Activated T-cell treated with anti-CD3 and anti-CD28 coated beads for 48 hours (primary cell): ENCODE results near the gene FAM135A.
A peak's percentile ranks its signal among the peaks of the same experiment; 100 is the strongest.
"Not testable (repeated sequence)": the region's sequence is repeated elsewhere in the genome, so short reads cannot be mapped to it uniquely, and the experiment has no call there.

Experiments used
- DNase-seq: peaks from one replicate; pipeline ENCODE4 v3.0.0-alpha.2; 2020; ENCODE audit warnings: low read depth

The FAM135A gene

DNA sequence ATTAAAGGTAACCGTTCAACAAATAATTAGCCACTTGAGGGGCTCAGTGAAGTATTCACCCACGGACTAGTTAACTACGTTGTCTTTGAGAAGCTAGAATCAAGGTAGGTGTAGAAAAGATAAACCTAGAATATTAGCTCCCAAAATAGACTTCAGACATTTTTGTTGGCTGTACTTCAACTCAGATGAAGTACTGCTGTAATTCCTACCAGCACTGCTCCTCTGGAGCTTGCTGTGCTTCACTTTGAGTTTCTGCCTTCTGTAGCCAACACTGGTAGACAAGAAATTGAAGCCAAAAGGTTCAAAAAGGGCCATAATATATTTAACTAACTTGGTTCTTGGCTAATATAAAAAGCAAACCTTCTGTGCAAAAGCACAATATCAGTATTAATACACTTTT, 134.6 kb downstream of the FAM135A start:
- no peak for DNase-seq

DNA sequence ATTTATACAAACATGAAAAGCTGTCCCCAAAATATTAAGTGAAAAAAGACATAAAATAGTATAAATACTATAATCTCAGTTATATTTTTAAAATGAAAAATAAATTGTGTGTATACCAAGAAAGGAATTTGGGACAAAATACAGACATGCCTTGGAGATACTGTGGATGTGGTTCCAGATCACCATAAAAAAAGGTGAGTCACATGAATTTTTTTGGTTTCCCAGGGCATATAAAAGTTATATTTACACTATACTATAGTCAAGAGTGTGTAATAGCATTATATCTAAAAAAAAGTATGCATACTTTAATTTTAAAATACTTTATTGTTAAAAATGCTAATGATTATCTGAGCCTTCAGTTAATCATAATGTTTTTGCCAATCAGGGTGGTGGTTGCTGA, 136.0 kb downstream of the FAM135A start:
- DNase-seq: no peak

DNA sequence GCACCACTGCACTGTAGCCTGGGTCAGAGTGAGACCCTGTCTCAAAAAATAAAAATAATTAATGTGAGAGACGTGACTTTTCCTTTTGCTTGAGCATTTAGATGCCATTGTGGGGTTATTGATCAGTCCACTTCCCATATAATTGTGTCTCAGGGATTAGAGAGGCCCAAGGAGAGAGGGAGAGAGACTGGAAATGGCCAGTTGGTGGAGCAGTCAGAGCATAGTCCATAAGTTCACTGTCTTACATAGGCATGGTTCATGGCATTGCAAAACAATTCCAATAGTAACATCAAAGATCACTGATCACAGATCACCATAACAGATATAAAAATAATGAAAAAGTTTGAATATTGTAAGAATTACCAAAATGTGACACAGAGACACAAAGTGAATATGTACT, 138.3 kb downstream of the FAM135A start:
- no peak for DNase-seq

DNA sequence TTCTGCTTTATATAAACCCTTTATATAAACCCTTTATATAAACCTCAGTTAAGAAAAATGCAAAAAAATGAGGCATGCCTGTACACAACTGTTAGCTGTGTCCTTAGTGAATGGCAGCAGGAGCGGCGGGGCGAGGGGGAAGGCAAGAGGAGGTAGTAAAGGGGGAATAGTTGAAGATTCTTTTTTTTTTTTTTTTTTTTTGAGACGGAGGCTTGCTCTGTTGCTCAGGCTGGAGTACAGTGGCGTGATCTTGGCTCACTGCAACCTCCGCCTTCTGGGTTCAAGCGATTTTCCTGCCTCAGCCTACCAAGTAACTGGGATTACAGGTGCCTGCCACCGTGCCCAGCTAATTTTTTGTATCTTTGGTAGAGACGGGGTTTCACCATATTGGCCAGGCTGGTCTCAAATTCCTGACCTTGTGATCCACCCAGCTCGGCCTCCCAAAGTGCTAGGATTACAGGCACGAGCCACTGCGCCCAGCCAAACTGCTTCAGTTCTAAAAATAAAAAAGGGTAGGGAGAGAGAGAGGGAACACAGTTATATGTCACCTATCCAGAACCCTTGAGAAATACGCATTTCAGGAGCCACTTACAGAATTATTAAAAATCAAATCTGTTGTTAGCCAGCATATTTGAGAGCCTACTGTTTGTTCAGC, 139.1 kb downstream of the FAM135A start:
- DNase-seq: not testable (repeated sequence)

DNA sequence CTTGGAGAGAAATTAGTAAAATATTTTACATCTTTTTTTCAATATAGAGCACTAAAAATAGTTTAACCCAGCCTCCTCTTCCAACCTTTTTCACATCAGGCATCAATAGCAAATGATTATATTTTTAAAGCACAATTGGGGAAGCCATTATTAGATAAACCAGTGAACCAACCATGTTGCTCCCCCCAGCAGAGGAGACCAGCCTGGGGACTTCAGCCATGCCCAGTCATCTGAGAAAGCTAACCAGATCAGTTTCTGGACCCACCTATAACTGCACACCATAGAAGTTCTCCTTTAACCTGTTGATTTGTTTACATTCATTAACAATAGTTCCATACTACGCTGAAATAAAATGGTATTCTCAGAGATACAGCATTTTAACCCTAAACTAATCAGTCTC, 139.7 kb downstream of the FAM135A start:
- no peak for DNase-seq

DNA sequence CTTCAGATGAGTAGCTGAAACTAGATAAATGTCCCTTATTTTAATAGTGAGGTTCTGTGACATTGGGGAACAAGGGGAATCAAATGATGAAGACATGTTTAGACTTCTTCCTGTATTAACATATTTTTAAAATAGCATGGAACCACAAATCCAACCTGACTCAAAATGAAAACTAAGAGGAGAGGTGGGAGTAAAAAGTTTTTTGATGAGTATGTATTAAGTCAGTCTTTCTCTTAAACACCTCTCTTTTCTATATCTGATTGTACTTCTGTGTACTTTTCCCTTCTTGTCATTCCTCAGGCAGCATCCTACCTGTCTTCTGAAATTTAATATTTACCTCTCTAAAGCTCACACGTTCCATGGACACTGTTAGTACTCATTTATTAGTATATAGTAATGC, 144.7 kb downstream of the FAM135A start:
- DNase-seq: no peak

DNA sequence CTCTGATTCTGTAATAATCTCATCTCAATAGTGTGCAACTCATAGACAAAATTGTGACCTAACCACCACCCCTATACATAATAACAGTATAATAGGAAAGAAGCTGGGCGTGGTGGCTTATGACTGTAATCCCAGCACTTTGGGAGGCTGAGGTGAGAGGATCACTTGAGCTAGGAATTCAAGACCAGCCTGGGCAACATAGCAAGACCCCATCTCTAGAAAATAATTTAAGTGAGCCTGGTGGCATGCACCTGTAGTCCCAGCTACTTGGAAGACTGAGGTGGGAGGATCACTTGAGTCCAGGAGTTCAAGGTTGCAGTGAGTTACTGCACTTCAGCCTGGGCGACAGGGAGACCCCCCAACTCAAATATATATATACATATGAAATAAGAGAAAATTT, 149.1 kb downstream of the FAM135A start:
- DNase-seq: not testable (repeated sequence)

- DNase-seq: no peak
These were observed 150.2 kb downstream of the FAM135A start for GRCh38 chr6:70563530-70563929.

- peak; percentile 91 for DNase-seq
These were observed 153.6 kb downstream of the FAM135A start, which contains the start of gene SDHAF4 for GRCh38 chr6:70566751-70567382. SDHAF4 (plus strand) TSS chr6:70566930; CDS start chr6:70566941, 11 bp downstream.

- no peak for DNase-seq
These were observed 161.3 kb downstream of the FAM135A start for GRCh38 chr6:70574643-70575042.

DNA sequence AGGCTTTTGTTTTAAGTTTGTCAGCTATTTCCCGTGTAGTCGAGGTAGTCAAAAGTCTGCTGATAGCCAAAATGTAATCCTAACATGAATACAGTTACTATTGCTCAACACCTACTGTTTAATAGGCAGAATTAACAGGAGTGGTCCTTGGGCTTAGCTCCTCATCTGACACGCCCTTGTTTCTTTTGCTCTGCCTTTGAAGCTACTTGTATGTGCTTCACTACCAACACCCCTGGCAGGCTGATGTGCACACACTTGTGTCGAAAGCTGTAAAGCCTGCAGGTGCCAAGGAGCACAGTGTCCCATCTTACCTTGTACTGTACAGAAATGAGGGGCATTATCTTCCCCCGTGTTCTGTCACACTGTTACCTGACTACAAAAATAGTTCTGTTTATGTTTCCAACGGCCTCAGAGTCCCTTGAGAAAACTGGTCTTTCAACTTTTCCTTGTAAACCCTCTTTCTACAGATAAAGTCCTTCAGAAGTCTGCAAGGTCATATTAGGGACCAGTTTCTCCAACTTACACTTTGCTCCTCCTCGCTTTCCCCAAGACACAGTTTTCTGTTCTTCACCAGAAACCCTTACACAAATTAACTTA, 162.7 kb downstream of the FAM135A start:
- no peak for DNase-seq

DNA sequence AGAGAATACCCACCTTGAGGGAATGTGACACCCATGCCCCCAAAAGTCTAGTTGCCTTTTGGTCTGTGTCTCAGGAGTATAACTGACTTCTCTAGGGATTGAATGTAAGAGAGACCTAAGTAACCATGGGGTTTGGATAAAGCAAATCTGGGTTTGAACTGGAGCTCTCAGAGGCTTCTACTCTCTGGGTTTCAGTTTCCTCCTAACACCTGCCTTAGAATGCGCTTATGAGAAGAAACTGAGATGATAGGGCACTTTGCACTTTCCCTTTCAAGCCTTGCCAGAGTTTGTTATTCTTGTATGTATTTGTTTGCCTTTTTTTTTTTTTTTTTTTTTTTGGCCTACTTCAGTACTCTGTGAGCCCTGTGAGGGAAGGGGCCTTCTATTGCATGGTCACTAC, 172.8 kb downstream of the FAM135A start:
- no peak for DNase-seq

DNA sequence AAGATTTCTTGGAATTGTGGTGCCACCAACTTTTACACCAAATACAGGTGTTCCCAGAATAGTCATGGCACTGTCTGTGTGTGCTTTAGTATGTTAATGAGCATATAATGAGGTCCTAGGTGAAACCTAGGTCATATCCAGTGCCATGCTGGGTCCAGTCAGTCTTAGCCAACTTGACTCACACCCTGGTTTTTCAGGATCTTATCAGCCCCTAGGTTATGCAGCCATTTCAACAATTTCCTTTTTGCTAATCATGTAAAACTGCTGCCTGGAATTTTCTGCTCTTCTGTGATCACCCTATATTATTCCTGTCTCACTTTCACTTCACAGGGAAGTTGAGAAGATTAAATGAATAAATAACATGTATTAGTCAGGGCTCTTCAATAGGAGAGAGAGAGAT, 177.1 kb downstream of the FAM135A start:
- DNase-seq: no peak

DNA sequence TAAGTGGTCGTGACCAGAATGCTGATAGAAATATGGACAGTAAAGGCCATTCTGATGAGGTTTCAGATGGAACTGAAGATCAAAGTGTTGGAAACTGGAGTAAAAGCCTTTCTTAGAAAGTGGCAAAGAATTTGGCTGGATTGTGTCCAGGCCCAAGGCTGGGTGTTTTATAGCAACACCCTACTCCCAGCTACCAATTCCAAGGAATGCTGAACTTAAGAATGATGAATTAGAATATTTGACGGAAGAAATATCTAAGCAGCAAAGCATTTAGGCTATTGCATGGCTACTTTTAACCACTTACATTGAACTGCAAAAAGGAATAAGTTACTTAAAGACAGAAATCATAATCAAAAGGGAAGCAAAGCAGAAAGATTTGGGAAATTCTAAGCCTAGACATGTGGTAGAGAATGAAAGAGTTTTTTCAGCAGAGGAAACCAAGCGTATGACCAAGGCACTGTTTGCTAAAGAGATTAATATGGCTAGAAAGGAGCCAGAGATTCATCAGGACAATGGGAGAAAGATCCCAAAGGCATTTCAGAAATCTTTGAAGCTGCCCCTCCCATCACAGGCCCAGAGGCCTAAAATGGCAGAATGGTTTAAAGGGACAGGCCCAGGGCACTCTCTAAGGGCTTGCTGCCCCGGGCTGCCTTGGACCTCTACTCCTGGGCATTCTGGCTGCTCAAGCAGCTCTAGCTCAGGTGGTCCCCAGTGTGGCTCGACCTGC, 179.2 kb downstream of the FAM135A start:
- no peak for DNase-seq

GRCh38 chr6:70593118-70593486, 179.8 kb downstream of the FAM135A start:
- DNase-seq: no peak

DNA sequence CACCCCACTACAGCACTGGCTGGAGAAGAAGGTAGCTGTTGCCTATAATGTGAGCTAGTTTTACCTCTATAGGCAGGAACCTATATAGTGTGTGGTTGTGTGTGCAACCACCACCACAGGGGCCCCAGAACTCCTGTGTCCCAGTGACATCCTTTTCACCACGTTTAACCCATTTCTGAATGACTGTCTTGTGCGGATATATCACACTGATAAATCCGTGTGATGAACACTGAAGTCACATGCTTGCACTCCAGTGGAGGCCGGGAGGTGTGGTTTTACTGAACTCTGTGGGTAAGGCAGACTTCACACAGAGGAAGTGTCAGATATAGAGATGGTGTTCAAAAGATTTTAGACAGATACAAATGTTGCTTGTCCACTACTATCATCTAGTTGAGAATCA, 185.9 kb downstream of the FAM135A start:
- DNase-seq: peak; percentile 2

GRCh38 chr6:70601014-70601413, 187.7 kb downstream of the FAM135A start:
- DNase-seq: no peak

DNA sequence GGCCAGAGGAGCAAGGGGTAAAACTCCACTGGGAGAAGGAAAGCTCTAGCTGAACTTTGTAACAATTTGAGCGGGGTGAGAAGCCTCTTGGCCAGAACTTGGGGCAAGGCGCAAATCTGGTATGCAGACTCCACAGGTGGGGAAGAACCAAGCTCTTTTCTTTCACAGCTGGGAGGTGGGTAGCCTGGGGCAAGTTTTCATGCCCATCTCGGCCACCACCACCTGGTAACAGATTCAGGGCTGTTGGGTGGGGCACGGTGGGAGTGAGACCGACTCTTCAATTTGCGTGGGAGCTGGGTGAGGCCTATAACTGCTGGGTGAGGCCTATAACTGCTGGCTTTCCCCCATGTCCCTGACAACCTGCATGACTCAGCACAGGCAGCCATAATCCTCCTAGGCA, 190.9 kb downstream of the FAM135A start:
- no peak for DNase-seq

GRCh38 chr6:70607371-70607770, 194.1 kb downstream of the FAM135A start:
- DNase-seq: not testable (repeated sequence)

DNA sequence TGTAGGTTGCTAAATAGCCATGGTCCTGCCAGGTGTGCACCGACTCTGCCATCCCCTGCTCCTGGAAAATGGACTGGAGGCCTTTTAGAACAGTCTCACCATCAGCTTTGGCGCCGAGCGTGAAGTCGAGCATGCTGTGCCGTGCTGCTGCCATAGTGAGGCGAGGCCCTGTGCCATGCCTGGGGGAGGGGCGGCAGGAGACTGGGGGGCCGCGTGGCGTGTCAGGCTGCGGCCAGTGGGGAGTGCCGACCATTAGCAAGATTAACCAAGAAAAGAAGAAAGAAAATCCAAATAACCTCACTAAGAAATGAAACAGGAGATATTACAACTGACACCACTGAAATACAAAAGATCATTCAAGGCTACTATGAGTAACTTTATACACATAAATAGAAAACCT, 195.9 kb downstream of the FAM135A start:
- DNase-seq: not testable (repeated sequence)
